Naive thymus-derived CD8-positive, alpha-beta T cell (primary cell): ENCODE measurements around the gene PPM1H. TPM values are rescaled to one million over a fixed set of nuclear protein-coding genes. Genes with fewer than 3 reads are reported as not detected.

ENCODE experiments used
- ATAC-seq, 2 donors: fragments of 150-1000 bp; cut with Tn5 transposase in 1 of 2; sonication (Bioruptor Pico), chemical (Tn5 transposase) in 1 of 2; 1 replicate in 1 of 2; 2 replicates in 1 of 2; pipeline ENCODE4 v1.10.0; 2021; ENCODE audit warnings: mild to moderate bottlenecking in 2 of 2, moderate library complexity in 2 of 2
- POLR2A ChIA-PET: fragments of 350-600 bp; sonication (Branson Sonifier 250); formaldehyde crosslinking; loops from one replicate; lab custom pipeline; 2021; ENCODE audit warnings: antibody characterized with exemption; lab: Charles Lee
- DNase-seq, 10 donors: peaks; one replicate each; pipeline versions ENCODE4 v3.0.0 to v3.0.0-alpha.2; 2020 to 2022
- H3K27ac Mint-ChIP-seq, 10 donors: one replicate each; pipeline ENCODE4 v1.8.0; 2020 to 2022; ENCODE audit warnings: mild to moderate bottlenecking in 10 of 10, mixed read lengths in 10 of 10, moderate library complexity in 4 of 10, inconsistent platforms in 1 of 10
- H3K27me3 Mint-ChIP-seq, 5 donors: one replicate each; pipeline ENCODE4 v1.8.0; 2021 to 2022; ENCODE audit warnings: mixed read lengths in 5 of 5
- H3K36me3 Mint-ChIP-seq, 3 donors: one replicate each; pipeline ENCODE4 v1.8.0; 2020 to 2022; ENCODE audit warnings: mixed read lengths in 3 of 3, mild to moderate bottlenecking in 2 of 3, inconsistent platforms in 1 of 3
- H3K4me1 Mint-ChIP-seq, 4 donors: one replicate each; pipeline ENCODE4 v1.8.0; 2021 to 2022; ENCODE audit warnings: mixed read lengths in 4 of 4
- H3K4me3 Mint-ChIP-seq, 10 donors: one replicate each; pipeline ENCODE4 v1.8.0; 2020 to 2022; ENCODE audit warnings: mild to moderate bottlenecking in 10 of 10, mixed read lengths in 10 of 10, moderate library complexity in 6 of 10, inconsistent platforms in 1 of 10
- H3K9me3 Mint-ChIP-seq, 9 donors: one replicate each; pipeline ENCODE4 v1.8.0; 2020 to 2022; ENCODE audit warnings: mixed read lengths in 9 of 9, mild to moderate bottlenecking in 3 of 9, inconsistent platforms in 1 of 9, moderate library complexity in 1 of 9
- polyA plus RNA-seq, 3 donors: library from polyadenylated mRNA; unstranded; fragments of 300-500 nt; fragmentation: Illumina TruSeq; gene quantifications; one replicate each; pipeline ENCODE4 v1.2.3, GENCODE V29; 2021
- total RNA-seq, 8 experiments: library from RNA in 2 of 8; stranded (reverse) in 2 of 8; gene quantifications; one replicate each; pipeline ENCODE4 v1.2.3 and lab custom pipeline; 2021 to 2026

Gene PPM1H
- total and polyA plus RNA-seq, 5 experiments from 2014 or later = not detected

DNA sequence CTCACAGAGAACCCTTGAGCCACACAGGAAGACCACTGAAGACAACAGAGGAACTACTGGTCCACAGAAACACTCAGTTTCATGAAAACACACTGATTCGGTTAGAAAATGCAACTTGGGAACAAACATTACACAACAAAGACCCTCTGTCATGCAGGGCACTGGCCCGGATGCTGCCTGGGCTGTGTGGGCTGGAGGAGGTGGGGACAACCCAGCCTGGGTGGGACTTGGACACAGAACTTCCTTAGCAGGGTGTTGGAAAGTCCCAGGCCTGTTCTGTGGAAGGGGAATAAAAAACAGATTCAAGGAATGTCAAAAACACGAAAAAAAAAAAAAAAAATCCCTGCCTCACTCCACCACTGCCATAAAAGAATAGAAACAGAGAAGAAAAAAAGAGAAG lies 287.4 kb downstream of the PPM1H start:
- no peak overlapping the region for H3K4me3 Mint-ChIP-seq
- H3K27ac Mint-ChIP-seq = no peak overlapping the region
- no peaks in the 10 kb centered on the region for H3K4me1 Mint-ChIP-seq
- ATAC-seq (no peak), DNase-seq (no peak)
- POLR2A ChIA-PET = no interaction called here
- H3K36me3 Mint-ChIP-seq = no peaks in the 10 kb centered on the region
- H3K27me3 Mint-ChIP-seq = peaks cover 0 to 7% (median 0%) of the 10 kb centered on the region in 5 donors
- H3K9me3 Mint-ChIP-seq = no peaks in the 10 kb centered on the region

DNA sequence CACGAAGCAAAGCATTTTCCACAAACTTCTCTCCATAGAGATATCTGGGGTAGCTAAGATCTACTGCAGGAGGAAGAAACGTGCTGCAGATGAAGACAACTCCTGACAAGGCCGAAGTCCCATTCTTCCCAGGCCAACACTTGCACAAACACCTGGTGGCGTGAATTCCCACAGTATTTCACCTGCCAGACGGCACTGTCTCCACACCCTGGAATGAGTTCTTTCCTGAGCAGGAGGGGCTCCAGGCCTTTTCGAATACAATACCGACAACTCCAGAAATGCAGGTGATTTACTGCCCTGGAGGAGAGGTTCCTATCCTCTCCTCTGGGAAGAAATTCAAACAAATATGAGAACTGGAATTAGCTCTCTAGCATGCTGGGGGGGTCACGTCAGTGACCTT lies 288.4 kb downstream of the PPM1H start:
- Mint-ChIP-seq H3K36me3 (no peaks in the 10 kb centered on the region), H3K27me3 (peaks cover 0 to 7% (median 0%) of the 10 kb centered on the region in 5 donors), H3K27ac (no peak overlapping the region), H3K4me1 (peaks cover 0 to under 1% (median under 1%) of the 10 kb centered on the region in 4 donors), H3K9me3 (no peaks in the 10 kb centered on the region), H3K4me3 (no peak overlapping the region)
- POLR2A ChIA-PET = no interaction called here
- ATAC-seq = no peak
- DNase-seq = no peak

DNA sequence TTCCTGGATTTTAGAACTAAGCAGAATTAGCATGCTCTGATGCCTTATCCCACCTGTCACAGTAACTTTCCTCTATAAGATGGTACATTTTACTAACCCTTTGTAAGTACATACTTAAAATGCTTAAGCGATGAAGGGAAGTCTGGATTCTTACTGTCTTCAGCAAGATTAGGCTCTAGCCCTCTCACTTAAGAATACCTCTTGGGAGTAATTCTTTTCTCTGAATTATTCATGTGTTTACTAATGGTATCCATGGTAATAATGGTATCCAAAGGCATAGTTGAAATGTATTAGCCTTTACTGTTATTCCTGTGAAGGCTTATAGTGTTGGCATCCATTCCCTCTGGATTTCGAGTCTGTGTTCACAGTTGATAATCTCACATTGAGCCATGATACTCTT lies 291.5 kb downstream of the PPM1H start:
- no peak for ATAC-seq
- no peak overlapping the region for H3K4me3 Mint-ChIP-seq

DNA sequence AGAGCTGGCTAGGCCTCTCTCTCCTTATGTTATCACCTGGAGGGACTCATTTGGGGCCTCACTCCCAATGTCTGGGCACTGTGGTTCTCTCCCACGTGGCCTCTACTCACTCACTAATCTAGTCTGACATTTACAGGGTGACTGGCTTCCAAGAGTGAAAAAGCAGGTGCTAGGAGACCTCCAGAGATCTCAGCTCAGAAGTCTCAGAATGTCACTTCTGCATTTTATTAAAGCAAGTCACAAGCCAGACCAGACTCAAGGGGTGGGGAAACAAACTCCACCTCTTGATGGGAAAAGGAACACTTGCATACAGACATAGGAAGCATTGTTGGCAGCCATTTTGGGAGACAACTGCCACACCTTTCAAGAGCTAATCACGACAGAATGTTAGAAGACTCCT lies 292.5 kb downstream of the PPM1H start:
- Mint-ChIP-seq H3K4me1 (peaks cover 4 to 14% (median 7%) of the 10 kb centered on the region in 4 donors), H3K9me3 (no peaks in the 10 kb centered on the region), H3K36me3 (no peaks in the 10 kb centered on the region), H3K4me3 (no peak overlapping the region), H3K27ac (no peak overlapping the region), H3K27me3 (peaks cover 0 to 7% (median 0%) of the 10 kb centered on the region in 5 donors)
- POLR2A ChIA-PET = no interaction called here
- DNase-seq (no peak), ATAC-seq (no peak)

More for the DNA sequence above, 291.5 kb downstream of the PPM1H start:
- no peaks in the 10 kb centered on the region for H3K36me3 Mint-ChIP-seq
- H3K27me3 Mint-ChIP-seq = peaks cover 0 to 7% (median 0%) of the 10 kb centered on the region in 5 donors
- peaks cover 4 to 14% (median 7%) of the 10 kb centered on the region in 4 donors for H3K4me1 Mint-ChIP-seq
- DNase-seq = no peak
- H3K9me3 Mint-ChIP-seq = no peaks in the 10 kb centered on the region
- H3K27ac Mint-ChIP-seq = no peak overlapping the region
- POLR2A ChIA-PET = no interaction called here

DNA sequence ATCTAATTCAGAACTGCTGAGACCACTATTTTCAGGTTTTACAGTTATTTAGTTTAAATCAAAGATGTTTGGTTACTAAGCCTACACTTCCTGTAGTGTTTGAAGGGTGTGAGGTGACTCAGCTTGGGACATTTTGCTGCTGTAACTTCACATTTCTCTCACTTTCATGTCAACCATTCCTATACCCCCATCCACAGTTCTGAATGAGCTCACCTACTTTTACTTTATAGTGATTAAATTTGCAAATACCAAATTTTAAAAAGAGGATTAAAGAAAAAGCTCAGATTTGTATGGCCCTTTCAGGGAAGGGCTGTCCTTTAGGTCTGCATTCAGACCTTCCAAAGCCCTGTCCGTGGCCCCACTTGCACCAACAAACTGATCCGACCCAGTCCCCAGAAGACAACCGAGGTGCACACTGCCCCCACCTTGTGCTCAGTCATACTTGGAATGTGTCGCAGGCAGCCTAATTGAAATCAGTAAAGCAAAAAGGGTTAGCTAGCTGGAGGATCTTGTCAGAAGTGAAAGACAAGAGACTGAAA lies 294.0 kb downstream of the PPM1H start:
- POLR2A ChIA-PET = interaction anchor here (1.9 kb wide), 1 partner anchor 38 kb away, joined by 5 read pairs; no protein-coding TSS in a partner anchor
- Mint-ChIP-seq H3K27ac (peak overlapping the region in 3 of 10 donors; percentile 5 to 32 (median 22)), H3K9me3 (no peaks in the 10 kb centered on the region), H3K4me1 (peaks cover 4 to 14% (median 7%) of the 10 kb centered on the region in 4 donors), H3K36me3 (no peaks in the 10 kb centered on the region), H3K4me3 (peak overlapping the region in 2 of 10 donors; percentile 2 to 31), H3K27me3 (peaks cover 0 to 5% (median 3%) of the 10 kb centered on the region in 5 donors)
- DNase-seq (peak in 2 of 10 donors; percentile 13 to 16), ATAC-seq (peak; percentile 78 to 85)

DNA sequence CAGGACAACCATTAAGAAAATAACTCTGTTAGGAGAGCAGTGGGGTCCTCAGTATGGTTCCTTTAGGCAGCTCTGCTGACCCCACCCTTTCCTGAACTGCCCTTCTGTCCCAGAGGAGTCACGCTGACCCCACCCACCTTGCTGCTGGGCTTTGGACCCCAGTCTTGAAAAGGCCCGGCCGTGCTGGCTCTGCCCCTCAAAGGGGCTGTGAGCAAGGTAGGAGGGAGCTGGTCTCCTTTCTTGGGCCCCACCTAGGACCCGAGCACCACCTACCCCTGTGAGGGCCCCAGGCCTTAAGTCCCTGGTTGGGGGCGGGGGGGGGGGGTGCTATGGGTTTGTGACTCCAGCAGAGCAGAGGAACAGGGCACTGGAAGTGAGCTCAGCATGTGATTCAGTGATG lies 297.3 kb downstream of the PPM1H start:
- POLR2A ChIA-PET = no interaction called here
- no peak overlapping the region for H3K4me3 Mint-ChIP-seq
- H3K36me3 Mint-ChIP-seq = peaks cover 0 to 10% (median 0%) of the 10 kb centered on the region in 3 donors
- H3K4me1 Mint-ChIP-seq = peaks cover 4 to 19% (median 12%) of the 10 kb centered on the region in 4 donors
- no peak overlapping the region for H3K27ac Mint-ChIP-seq
- ATAC-seq (no peak), DNase-seq (no peak)
- peaks cover 22 to 30% (median 28%) of the 10 kb centered on the region in 5 donors for H3K27me3 Mint-ChIP-seq
- H3K9me3 Mint-ChIP-seq = no peaks in the 10 kb centered on the region

DNA sequence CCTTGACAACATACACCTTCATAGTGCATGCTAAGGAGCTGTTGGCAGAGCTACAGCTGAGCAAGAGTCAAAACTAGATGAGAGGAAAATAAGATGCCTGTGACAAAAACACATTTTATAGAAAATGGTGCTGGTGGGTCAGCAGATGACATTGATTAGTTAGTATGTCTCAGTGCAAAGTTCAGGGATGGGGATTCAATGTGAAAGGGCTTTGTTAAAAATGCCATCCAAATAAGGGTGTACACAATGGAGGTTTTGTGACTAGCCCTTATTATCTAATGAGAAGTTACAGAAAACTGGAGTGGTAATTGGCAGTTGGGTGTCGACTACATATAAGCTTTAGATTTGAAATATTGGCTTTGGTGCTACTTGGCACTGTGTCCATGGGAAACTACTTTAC lies 299.3 kb downstream of the PPM1H start:
- H3K36me3 Mint-ChIP-seq = peaks cover 0 to 10% (median 0%) of the 10 kb centered on the region in 3 donors
- ATAC-seq = no peak
- no peak for DNase-seq
- POLR2A ChIA-PET = no interaction called here
- peak overlapping the region in 1 of 10 donors; percentile 41 for H3K27ac Mint-ChIP-seq
- H3K27me3 Mint-ChIP-seq = peaks cover 29 to 50% (median 40%) of the 10 kb centered on the region in 5 donors
- peaks cover 4 to 18% (median 16%) of the 10 kb centered on the region in 4 donors for H3K4me1 Mint-ChIP-seq
- H3K9me3 Mint-ChIP-seq = no peaks in the 10 kb centered on the region
- no peak overlapping the region for H3K4me3 Mint-ChIP-seq

DNA sequence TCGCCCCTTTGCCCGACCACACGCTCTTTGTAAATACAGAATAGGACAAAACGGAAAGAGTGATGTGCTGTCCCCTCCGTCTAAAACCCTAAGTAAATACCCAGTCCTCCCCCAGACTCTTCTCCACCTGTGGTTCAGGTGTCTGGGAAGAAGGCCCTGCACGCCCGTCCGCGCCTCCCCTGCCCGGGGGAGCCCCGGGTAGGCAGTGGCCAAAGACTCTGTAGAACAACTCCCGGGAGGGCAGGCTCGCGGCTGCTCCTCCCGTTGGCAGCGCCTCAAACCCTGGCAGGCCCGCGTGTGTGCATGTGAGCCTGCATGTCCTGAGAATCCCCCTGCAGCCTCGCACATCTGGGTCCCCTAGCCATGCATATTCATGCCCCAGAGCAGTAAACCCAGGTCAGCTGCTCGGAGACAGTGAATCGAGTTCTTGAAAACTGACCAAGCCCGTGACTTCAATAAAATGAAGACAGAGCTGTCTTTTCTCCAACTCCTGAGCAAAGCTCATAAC lies 302.5 kb downstream of the PPM1H start:
- H3K27me3 Mint-ChIP-seq = peaks cover 48 to 77% (median 59%) of the 10 kb centered on the region in 5 donors
- H3K9me3 Mint-ChIP-seq = no peaks in the 10 kb centered on the region
- peaks cover 0 to 13% (median 0%) of the 10 kb centered on the region in 3 donors for H3K36me3 Mint-ChIP-seq
- DNase-seq (peak in 5 of 10 donors; percentile 5 to 16 (median 8)), ATAC-seq (peak; percentile 44 to 56)
- peak overlapping the region; percentile 77 to 95 (median 85) for H3K4me3 Mint-ChIP-seq
- POLR2A ChIA-PET = no interaction called here
- H3K4me1 Mint-ChIP-seq = peaks cover 4 to 16% (median 14%) of the 10 kb centered on the region in 4 donors
- peak overlapping the region in 1 of 10 donors; percentile 60 for H3K27ac Mint-ChIP-seq

DNA sequence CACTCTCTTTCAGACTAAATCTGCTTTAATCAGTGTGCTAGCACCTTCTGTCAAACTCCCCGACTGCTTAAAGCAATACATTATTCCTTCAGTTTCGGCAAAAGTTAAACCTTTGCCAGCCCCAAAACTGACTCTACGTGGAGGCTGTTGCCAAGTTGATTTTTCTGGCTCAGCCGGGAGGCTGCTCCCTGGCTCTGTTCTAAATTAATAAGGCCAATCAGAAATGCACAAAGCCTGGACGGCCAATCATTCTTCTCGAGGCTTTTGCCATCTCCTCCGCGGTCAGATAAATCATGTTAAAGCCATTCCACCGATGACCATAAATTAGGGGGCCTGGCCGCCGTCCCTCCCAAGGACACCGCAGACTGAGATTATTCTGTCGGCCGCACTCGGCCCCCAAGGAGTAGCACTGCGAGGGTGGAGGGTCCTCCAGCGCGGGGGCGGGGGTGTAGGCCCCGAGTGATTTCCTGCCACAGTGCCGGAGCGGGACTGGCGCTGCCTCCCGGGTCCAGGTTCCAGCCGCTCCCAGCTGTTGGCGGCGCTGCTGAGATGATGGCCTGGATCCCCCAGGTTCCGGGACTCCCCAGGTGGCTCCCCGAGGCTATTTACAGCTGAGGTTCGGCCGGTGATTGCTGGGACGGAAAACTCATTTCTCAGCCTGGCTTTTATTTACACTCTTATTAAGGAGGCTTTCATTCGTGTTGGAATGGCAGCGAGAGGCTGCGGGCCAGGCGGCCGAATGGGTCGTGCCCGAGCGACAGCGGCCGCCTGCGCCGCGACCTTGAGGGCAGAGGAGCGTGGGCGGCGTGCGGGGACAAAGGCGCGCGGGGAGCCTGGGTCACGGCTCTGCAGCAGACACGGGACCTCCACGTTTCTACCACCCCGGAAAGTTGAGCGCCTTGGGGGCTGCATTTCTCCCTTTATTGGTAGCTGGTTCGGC lies 303.2 kb downstream of the PPM1H start:
- peaks cover 47 to 77% (median 62%) of the 10 kb centered on the region in 5 donors for H3K27me3 Mint-ChIP-seq
- POLR2A ChIA-PET = no interaction called here
- H3K36me3 Mint-ChIP-seq = peaks cover 0 to 13% (median 0%) of the 10 kb centered on the region in 3 donors
- H3K27ac Mint-ChIP-seq = peak overlapping the region in 4 of 10 donors; percentile 6 to 60 (median 46)
- peaks cover 4 to 16% (median 14%) of the 10 kb centered on the region in 4 donors for H3K4me1 Mint-ChIP-seq
- peak overlapping the region; percentile 77 to 95 (median 85) for H3K4me3 Mint-ChIP-seq
- ATAC-seq (peak; percentile 63 to 73), DNase-seq (peak in 6 of 10 donors; percentile 10 to 23 (median 16))
- H3K9me3 Mint-ChIP-seq = no peaks in the 10 kb centered on the region

DNA sequence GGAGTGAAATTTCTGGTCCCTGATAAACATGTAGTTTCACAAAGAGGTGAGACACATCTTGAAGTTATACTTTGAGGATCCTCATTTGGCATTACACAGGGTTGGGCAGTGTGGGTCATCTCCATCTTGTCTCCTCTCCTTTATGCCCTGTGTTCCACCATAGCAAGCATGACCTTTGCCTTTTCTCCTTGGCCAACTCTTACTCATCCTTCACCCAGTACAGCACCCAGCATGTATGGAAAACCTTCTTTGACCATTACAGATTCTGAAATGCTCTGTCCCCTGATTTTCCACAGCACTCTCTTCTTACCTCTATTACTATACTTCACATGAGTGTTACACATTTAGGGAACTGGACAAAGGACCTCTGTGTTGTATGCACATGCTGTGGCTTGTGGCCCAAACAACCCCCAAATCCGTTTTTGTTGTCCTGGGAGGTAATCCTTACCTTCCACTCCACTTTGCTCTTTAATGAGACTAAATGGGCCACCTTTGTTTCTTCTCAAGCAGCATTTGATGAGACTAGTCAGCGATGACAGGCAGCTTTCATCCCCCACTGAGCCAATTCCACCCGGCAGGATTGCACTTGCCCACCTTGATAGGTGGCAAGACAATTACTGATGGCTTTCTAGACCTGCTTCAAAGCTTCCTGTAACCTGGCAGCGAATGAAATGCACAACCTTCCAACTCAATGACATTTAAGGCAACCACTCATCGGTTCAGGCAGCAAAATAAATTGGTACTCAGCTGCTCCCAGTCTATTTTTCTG lies 304.8 kb downstream of the PPM1H start:
- no peak overlapping the region for H3K4me3 Mint-ChIP-seq
- H3K4me1 Mint-ChIP-seq = peaks cover 4 to 16% (median 14%) of the 10 kb centered on the region in 4 donors
- H3K9me3 Mint-ChIP-seq = no peaks in the 10 kb centered on the region
- H3K27me3 Mint-ChIP-seq = peaks cover 39 to 73% (median 56%) of the 10 kb centered on the region in 5 donors
- no peak for DNase-seq
- peak overlapping the region in 1 of 10 donors; percentile 40 for H3K27ac Mint-ChIP-seq
- H3K36me3 Mint-ChIP-seq = peaks cover 0 to 13% (median 0%) of the 10 kb centered on the region in 3 donors
- no peak for ATAC-seq
- POLR2A ChIA-PET = interaction anchor here (0.8 kb wide), 1 partner anchor 28 kb away, joined by 3 read pairs; no protein-coding TSS in a partner anchor

DNA sequence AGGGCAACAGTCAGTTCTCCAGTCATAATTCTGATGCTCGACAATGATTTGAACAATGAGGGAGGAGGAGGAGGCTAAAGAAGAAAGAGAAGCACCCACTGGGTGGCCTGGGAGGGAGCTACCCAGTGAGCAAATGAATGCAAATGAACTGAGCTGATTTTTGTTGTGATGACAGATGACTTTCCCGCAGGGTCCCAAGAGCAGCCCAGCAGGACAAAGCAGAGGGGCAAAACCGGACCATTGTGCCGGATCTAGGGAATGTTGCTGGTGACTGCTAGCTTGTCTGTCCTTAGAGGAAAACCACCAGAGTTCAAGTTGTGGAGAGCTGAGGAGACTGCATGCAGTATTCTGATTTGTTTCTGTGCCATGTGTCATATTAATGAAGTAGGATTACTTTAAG lies 305.5 kb downstream of the PPM1H start:
- Mint-ChIP-seq H3K4me3 (no peak overlapping the region), H3K27ac (no peak overlapping the region), H3K9me3 (no peaks in the 10 kb centered on the region), H3K36me3 (peaks cover 0 to 13% (median 0%) of the 10 kb centered on the region in 3 donors), H3K4me1 (peaks cover 4 to 16% (median 14%) of the 10 kb centered on the region in 4 donors), H3K27me3 (peaks cover 37 to 65% (median 51%) of the 10 kb centered on the region in 5 donors)
- DNase-seq (no peak), ATAC-seq (no peak)
- POLR2A ChIA-PET = no interaction called here

DNA sequence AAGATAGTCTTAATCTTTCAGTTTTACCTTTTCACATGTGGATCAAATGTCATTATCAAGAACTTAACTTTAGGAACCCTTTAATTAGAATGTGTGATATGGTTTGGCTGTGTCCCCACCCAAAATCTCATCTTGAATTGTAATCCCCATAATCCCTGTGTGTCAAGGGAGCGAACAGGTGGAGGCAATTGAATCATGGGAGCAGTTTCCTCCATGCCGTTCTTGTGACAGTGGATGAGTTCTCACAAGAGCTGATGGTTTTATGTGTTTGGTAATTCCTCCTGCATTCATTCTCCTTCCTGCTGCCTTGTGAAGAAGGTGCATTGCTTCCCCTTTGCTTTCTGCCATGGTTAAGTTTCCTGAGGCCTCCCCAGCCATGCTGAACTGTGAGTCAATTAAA lies 307.8 kb downstream of the PPM1H start:
- no peak for DNase-seq
- Mint-ChIP-seq H3K27me3 (peaks cover 28 to 43% (median 38%) of the 10 kb centered on the region in 5 donors), H3K27ac (no peak overlapping the region), H3K9me3 (no peaks in the 10 kb centered on the region), H3K36me3 (peaks cover 0 to 4% (median 0%) of the 10 kb centered on the region in 3 donors), H3K4me1 (peaks cover 4 to 9% (median 6%) of the 10 kb centered on the region in 4 donors), H3K4me3 (no peak overlapping the region)
- no peak for ATAC-seq
- POLR2A ChIA-PET = interaction anchor here (0.7 kb wide), 1 partner anchor 24 kb away, joined by 3 read pairs; no protein-coding TSS in a partner anchor
